ENCODE results near the gene PRKAR2A. TPM values are rescaled to one million over a fixed set of nuclear protein-coding genes. Genes with fewer than 3 reads are reported as not detected.
"Not testable (repeated sequence)": the region's sequence is repeated elsewhere in the genome, so short reads cannot be mapped to it uniquely, and the experiment has no call there.

Gene PRKAR2A
- total and polyA plus RNA-seq, 8 donors: 6.9 to 65.9 (median 22.4) TPM

- TF ChIP-seq POLR2A (IDR thresholded peaks at IDR 0.05) (no peak), CTCF (IDR thresholded peaks at IDR 0.05) (no peak)
- no peak for DNase-seq
- Histone ChIP-seq H3K27ac (peak overlapping the region; percentile 53 to 82 (median 79)), H3K9me3 (no peaks in the 10 kb centered on the region), H3K27me3 (no peaks in the 10 kb centered on the region), H3K4me1 (peaks cover 30 to 39% (median 34%) of the 10 kb centered on the region in 4 donors), H3K36me3 (no peaks in the 10 kb centered on the region), H3K4me3 (no peak overlapping the region)
- WGBS, 5 donors: 42 to 61% (median 49%) methylated on average over 7 to 9 of the region's 9 CpGs
- intact Hi-C loops (cut with DNase I; ENCODE audit: low total_unique reads): no loop called here
These were observed 108.6 kb downstream of the PRKAR2A start for GRCh38 chr3:48738926-48739616.

GRCh38 chr3:48738144-48738536 lies 109.5 kb downstream of the PRKAR2A start:
- Histone ChIP-seq H3K9me3 (no peaks in the 10 kb centered on the region), H3K36me3 (no peaks in the 10 kb centered on the region), H3K27me3 (no peaks in the 10 kb centered on the region), H3K27ac (peak overlapping the region in 3 of 5 donors; percentile 53 to 79 (median 68)), H3K4me1 (peaks cover 30 to 39% (median 34%) of the 10 kb centered on the region in 4 donors), H3K4me3 (no peak overlapping the region)
- intact Hi-C loops (cut with DNase I; ENCODE audit: low total_unique reads): no loop called here
- TF ChIP-seq POLR2A (IDR thresholded peaks at IDR 0.05) (no peak), POLR2AphosphoS5 (IDR thresholded peaks at IDR 0.05) (peak in 1 of 3 donors; percentile 8), CTCF (IDR thresholded peaks at IDR 0.05) (no peak), EP300 (IDR thresholded peaks at IDR 0.05) (no peak)
- WGBS, 5 donors: 74 to 94% (median 84%) methylated on average over 3 of the region's 3 CpGs
- DNase-seq: peak in 1 of 2 donors; percentile 63

DNA sequence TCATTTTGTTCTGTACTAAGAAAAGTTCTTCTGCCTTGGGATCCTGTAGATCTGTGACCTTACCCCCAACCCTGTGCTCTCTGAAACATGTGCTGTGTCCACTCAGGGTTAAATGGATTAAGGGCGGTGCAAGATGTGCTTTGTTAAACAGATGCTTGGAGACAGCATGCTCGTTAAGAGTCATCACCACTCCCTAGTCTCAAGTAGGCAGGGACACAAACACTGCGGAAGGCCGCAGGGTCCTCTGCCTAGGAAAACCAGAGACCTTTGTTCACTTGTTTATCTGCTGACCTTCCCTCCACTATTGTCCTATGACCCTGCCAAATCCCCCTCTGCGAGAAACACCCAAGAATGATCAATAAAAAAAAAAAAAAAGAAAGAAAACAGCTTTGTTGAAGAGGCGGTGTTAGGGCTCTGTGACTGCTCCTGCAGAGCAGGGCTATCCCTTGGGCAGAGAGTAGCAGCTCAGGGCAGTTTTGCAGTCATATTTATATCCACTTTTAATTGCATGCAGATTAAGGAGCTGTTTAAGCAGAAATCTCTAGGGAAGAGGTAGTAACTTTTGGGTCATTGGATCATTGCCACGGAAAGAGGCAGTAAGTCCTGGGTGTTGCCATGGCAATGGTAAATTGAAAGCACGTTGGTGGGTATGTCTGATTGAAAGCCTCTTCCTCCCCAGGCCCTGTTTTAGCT lies 112.5 kb downstream of the PRKAR2A start:
- H3K36me3 ChIP-seq; DNase-seq; H3K4me3 ChIP-seq; H3K27me3 ChIP-seq; H3K27ac ChIP-seq; H3K9me3 ChIP-seq; intact Hi-C loops (cut with DNase I; ENCODE audit: low total_unique reads): not testable (repeated sequence)
- peaks cover 21 to 26% (median 22%) of the 10 kb centered on the region in 4 donors for H3K4me1 ChIP-seq
- 54 to 62% (median 56%) methylated on average over 7 to 8 of the region's 8 CpGs for WGBS, 5 donors

GRCh38 chr3:48734541-48734940 lies 113.1 kb downstream of the PRKAR2A start:
- H3K36me3 ChIP-seq; H3K27me3 ChIP-seq; H3K9me3 ChIP-seq; H3K27ac ChIP-seq; DNase-seq; H3K4me3 ChIP-seq; intact Hi-C loops (cut with DNase I; ENCODE audit: low total_unique reads): not testable (repeated sequence)
- 50 to 92% (median 89%) methylated on average over 2 to 16 of the region's 25 CpGs for WGBS, 5 donors
- peaks cover 14 to 20% (median 16%) of the 10 kb centered on the region in 4 donors for H3K4me1 ChIP-seq

DNA sequence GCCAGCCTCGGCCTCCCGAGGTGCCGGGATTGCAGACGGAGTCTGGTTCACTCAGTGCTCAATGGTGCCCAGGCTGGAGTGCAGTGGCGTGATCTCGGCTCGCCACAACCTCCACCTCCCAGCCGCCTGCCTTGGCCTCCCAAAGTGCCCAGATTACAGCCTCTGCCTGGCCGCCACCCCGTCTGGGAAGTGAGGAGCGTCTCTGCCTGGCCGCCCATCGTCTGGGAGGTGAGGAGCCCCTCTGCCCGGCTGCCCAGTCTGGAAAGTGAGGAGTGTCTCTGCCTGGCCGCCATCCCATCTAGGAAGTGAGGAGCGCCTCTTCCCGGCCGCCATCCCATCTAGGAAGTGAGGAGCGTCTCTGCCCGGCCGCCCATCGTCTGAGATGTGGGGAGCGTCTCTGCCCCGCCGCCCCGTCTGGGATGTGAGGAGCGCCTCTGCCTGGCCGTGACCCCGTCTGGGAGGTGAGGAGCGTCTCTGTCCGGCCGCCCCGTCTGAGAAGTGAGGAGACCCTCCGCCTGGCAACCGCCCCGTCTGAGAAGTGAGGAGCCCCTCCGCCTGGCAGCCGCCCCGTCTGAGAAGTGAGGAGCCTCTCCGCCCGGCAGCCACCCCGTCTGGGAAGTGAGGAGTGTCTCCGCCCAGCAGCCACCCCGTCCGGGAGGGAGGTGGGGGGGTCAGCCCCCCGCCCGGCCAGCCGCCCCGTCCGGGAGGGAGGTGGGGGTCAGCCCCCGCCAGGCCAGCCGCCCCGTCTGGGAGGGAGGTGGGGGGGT lies 113.7 kb downstream of the PRKAR2A start:
- H3K4me1 ChIP-seq: peaks cover 8 to 14% (median 10%) of the 10 kb centered on the region in 4 donors
- H3K4me3 ChIP-seq; H3K9me3 ChIP-seq; H3K27ac ChIP-seq; DNase-seq; H3K36me3 ChIP-seq; intact Hi-C loops (cut with DNase I; ENCODE audit: low total_unique reads); H3K27me3 ChIP-seq: not testable (repeated sequence)
- 93 to 98% (median 96%) methylated on average over 9 to 30 of the region's 53 CpGs for WGBS, 5 donors
